ENCODE data around the gene VAV3. TPM values are rescaled to one million over a fixed set of nuclear protein-coding genes. Genes with fewer than 3 reads are reported as not detected.

The VAV3 gene
- total RNA-seq, 1 donor from 2014 or later = 29.1 TPM

GRCh38 chr1:107897438-107898345 lies 67.3 kb downstream of the VAV3 start:
- Mint-ChIP-seq H3K4me3 (peak overlapping the region; percentile 33), H3K27me3 (no peaks in the 10 kb centered on the region), H3K9me3 (no peaks in the 10 kb centered on the region), H3K4me1 (peaks cover 88% of the 10 kb centered on the region), H3K36me3 (ENCODE audit: low read depth) (peaks cover 4% of the 10 kb centered on the region), H3K27ac (peak overlapping the region; percentile 92)
- peak; percentile 40 for DNase-seq
- peak; percentile 82 for ATAC-seq (ENCODE audit: low read depth)
- POLR2A ChIA-PET = interaction anchor here (1.0 to 1.6 kb wide), 9 partner anchors 20 to 102 kb away, joined by 3 to 11 read pairs (median 4); partner anchors contain the start of gene VAV3
- CTCF ChIA-PET = interaction anchor here (1.0 to 1.8 kb wide), 4 partner anchors 26 to 228 kb away, joined by 3 to 7 read pairs (median 5); no protein-coding TSS in a partner anchor
- no peak for TF ChIP-seq CTCF (IDR thresholded peaks at IDR 0.05)
- intact Hi-C loops (cut with micrococcal nuclease) = loop anchor here (1.0 to 10.0 kb wide), 11 partner anchors 19 to 653 kb away; partner anchors contain the start of gene VAV3

GRCh38 chr1:107896936-107897335 lies 68.0 kb downstream of the VAV3 start:
- no peaks in the 10 kb centered on the region for H3K27me3 Mint-ChIP-seq
- ATAC-seq (ENCODE audit: low read depth) (peak; percentile 25), DNase-seq (no peak)
- peaks cover 90% of the 10 kb centered on the region for H3K4me1 Mint-ChIP-seq
- ChIA-PET CTCF (interaction anchor here (1.3 to 1.8 kb wide), 2 partner anchors 36 to 114 kb away, joined by 4 to 7 read pairs; no protein-coding TSS in a partner anchor), POLR2A (interaction anchor here (1.0 to 1.6 kb wide), 9 partner anchors 20 to 101 kb away, joined by 3 to 11 read pairs (median 4); partner anchors contain the start of gene VAV3)
- H3K4me3 Mint-ChIP-seq = peak overlapping the region; percentile 33
- peak overlapping the region; percentile 92 for H3K27ac Mint-ChIP-seq
- intact Hi-C loops (cut with micrococcal nuclease) = loop anchor here (1.0 to 10.0 kb wide), 11 partner anchors 20 to 652 kb away; partner anchors contain the start of gene VAV3
- H3K36me3 Mint-ChIP-seq (ENCODE audit: low read depth) = peaks cover 5% of the 10 kb centered on the region
- TF ChIP-seq CTCF (IDR thresholded peaks at IDR 0.05) = no peak
- H3K9me3 Mint-ChIP-seq = no peaks in the 10 kb centered on the region

- Mint-ChIP-seq H3K9me3 (no peaks in the 10 kb centered on the region), H3K27ac (peak overlapping the region; percentile 92), H3K36me3 (ENCODE audit: low read depth) (peaks cover 5% of the 10 kb centered on the region), H3K27me3 (no peaks in the 10 kb centered on the region), H3K4me1 (peaks cover 91% of the 10 kb centered on the region), H3K4me3 (peak overlapping the region; percentile 48)
- ChIA-PET POLR2A (interaction anchor here (0.6 to 1.7 kb wide), 4 partner anchors 19 to 104 kb away, joined by 3 to 12 read pairs (median 4); no protein-coding TSS in a partner anchor), CTCF (no interaction called here)
- intact Hi-C loops (cut with micrococcal nuclease) = loop anchor here (2.0 to 10.0 kb wide), 4 partner anchors 20 to 652 kb away; no protein-coding TSS in a partner anchor
- TF ChIP-seq CTCF (IDR thresholded peaks at IDR 0.05) = no peak
- DNase-seq (no peak), ATAC-seq (ENCODE audit: low read depth) (no peak)
Observed at GRCh38 chr1:107896401-107896800, 68.6 kb downstream of the VAV3 start.

- peak; percentile 21 for ATAC-seq (ENCODE audit: low read depth)
- Mint-ChIP-seq H3K36me3 (ENCODE audit: low read depth) (peaks cover 5% of the 10 kb centered on the region), H3K9me3 (peaks cover 1% of the 10 kb centered on the region), H3K4me3 (peak overlapping the region; percentile 48), H3K27me3 (no peaks in the 10 kb centered on the region), H3K27ac (peak overlapping the region; percentile 92), H3K4me1 (peaks cover 91% of the 10 kb centered on the region)
- TF ChIP-seq CTCF (IDR thresholded peaks at IDR 0.05) = no peak
- ChIA-PET CTCF (interaction anchor here (1.4 to 1.5 kb wide), 2 partner anchors 13 to 68 kb away, joined by 3 to 6 read pairs; no protein-coding TSS in a partner anchor), POLR2A (interaction anchor here (0.6 to 1.7 kb wide), 6 partner anchors 8 to 103 kb away, joined by 3 to 12 read pairs (median 3); no protein-coding TSS in a partner anchor)
- peak; percentile 28 for DNase-seq
- intact Hi-C loops (cut with micrococcal nuclease) = loop anchor here (2.0 to 10.0 kb wide), 4 partner anchors 21 to 651 kb away; no protein-coding TSS in a partner anchor
Observed at GRCh38 chr1:107895403-107896191, 69.4 kb downstream of the VAV3 start.

Measured in activated B cell treated with CpG ODN at 0.5 μM for 24 hours (primary cell).